ENCODE measurements around the gene CRTC2. TPM values are rescaled to one million over a fixed set of nuclear protein-coding genes. Genes with fewer than 3 reads are reported as not detected.

Gene CRTC2
- total and polyA plus RNA-seq, 9 of the 15 experiments (the other 6 are each of a cell fraction or from before 2014, with no cell fraction given) = 2.7 to 26.4 (median 10.2) TPM

DNA sequence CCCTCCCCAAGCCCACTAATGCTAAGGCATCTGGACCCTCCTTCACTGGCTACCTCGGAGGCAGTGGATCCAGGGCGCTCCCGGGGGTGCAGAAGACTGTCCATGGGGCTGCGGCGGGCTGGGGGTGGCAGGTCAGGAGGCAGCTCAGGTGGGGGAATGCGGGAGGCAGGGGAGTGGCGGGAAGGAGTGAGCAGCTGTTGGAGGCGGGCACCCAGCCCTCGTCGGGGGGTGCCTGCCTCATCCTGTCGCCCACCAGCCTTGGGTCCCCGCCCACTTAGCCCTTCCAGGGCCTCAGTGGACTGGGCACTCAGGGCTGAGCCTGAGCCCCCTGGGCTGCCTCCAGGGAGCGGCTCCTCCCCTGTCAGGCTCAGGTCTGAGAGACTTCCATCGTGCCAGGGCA lies 25.0 kb downstream of the CRTC2 start (continued):
- TF ChIP-seq ZNF639 (CRISPR knock-in tag; conservative IDR thresholded peaks at IDR 0.05 in 1 of 2, IDR thresholded peaks at IDR 0.05 in 1 of 2) (no peak), ZMIZ1 (IDR thresholded peaks at IDR 0.05; ENCODE audit: low read depth in 2 of 2, low read length in 2 of 2) (no peak)

All from K562 (cell line).